ENCODE measurements around the gene DTD1.

- TF ChIP-seq CTCF (IDR thresholded peaks at IDR 0.05; ENCODE audit: insufficient read depth, low read length, poor library complexity, severe bottlenecking) (no peak), EZH2phosphoT487 (conservative IDR thresholded peaks at IDR 0.05; ENCODE audit: low read length) (no peak)
These were observed 206.6 kb downstream of the DTD1 start for GRCh38 chr20:18794428-18794787.

All from SU-DHL-6 (cell line).